HCT116 (cell line): ENCODE results near the gene RNU2-63P.

Experiments used
- CEBPB ChIP-seq: IDR thresholded peaks from 2 replicates; pipeline ENCODE4 v1.6.1; 2012; ENCODE audit warnings: low read depth
- POLR2A ChIP-seq: IDR thresholded peaks from 2 replicates; pipeline ENCODE4 v1.7.0; 2011; ENCODE audit warnings: borderline replicate concordance; ENCODE audit not compliant: insufficient read depth, insufficient read length; ENCODE audit errors: extremely low read depth
- POLR2AphosphoS5 ChIP-seq: IDR thresholded peaks from 2 replicates; pipeline ENCODE4 v1.6.1; 2011; ENCODE audit warnings: mild to moderate bottlenecking, low read depth, low read length, moderate library complexity
- TF ChIP-seq, protein P1 (sequence below), 3 experiments: fragments of 200-600 bp in 1 of 3; sonication (generic) in 1 of 3; IDR thresholded peaks in 2 of 3; conservative IDR thresholded peaks in 1 of 3; 2 replicates each; pipeline ENCODE4 v1.5.1; 2012 to 2017; ENCODE audit warnings: low read depth in 2 of 3, low read length in 2 of 3, antibody characterized with exemption in 1 of 3, borderline replicate concordance in 1 of 3, control low read depth in 1 of 3, mild to moderate bottlenecking in 1 of 3, mixed read lengths in 1 of 3, mixed run types in 1 of 3, moderate library complexity in 1 of 3; ENCODE audit not compliant: insufficient read depth in 1 of 3

GRCh38 chr2:88057437-88057844 is 41.1 kb upstream of the RNU2-63P start:
- TF ChIP-seq, protein P1, sequence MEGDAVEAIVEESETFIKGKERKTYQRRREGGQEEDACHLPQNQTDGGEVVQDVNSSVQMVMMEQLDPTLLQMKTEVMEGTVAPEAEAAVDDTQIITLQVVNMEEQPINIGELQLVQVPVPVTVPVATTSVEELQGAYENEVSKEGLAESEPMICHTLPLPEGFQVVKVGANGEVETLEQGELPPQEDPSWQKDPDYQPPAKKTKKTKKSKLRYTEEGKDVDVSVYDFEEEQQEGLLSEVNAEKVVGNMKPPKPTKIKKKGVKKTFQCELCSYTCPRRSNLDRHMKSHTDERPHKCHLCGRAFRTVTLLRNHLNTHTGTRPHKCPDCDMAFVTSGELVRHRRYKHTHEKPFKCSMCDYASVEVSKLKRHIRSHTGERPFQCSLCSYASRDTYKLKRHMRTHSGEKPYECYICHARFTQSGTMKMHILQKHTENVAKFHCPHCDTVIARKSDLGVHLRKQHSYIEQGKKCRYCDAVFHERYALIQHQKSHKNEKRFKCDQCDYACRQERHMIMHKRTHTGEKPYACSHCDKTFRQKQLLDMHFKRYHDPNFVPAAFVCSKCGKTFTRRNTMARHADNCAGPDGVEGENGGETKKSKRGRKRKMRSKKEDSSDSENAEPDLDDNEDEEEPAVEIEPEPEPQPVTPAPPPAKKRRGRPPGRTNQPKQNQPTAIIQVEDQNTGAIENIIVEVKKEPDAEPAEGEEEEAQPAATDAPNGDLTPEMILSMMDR (IDR thresholded peaks at IDR 0.05 in 2 of 3, conservative IDR thresholded peaks at IDR 0.05 in 1 of 3; ENCODE audit: borderline replicate concordance in 1 of 3, insufficient read depth in 1 of 3, low read depth in 2 of 3, low read length in 2 of 3): no peak
- TF ChIP-seq POLR2A (no peak), POLR2AphosphoS5 (no peak), CEBPB (no peak)
